ENCODE data around the gene ACACA.

ACACA gene

GRCh38 chr17:37388266-37388665 lies 18.4 kb downstream of the ACACA start:
- Histone ChIP-seq H3K36me3 (ENCODE audit: control insufficient read depth, insufficient read depth, low read length) (no peaks in the 10 kb centered on the region), H3K27me3 (replicated peaks; ENCODE audit: control insufficient read depth, insufficient read depth, low read length) (no peaks in the 10 kb centered on the region), H3K4me3 (replicated peaks; ENCODE audit: low read depth, low read length) (no peak overlapping the region)
- TF ChIP-seq CTCF (IDR thresholded peaks at IDR 0.05; ENCODE audit: insufficient read depth, low read length, poor library complexity, severe bottlenecking) = no peak
- DNase-seq (ENCODE audit: extremely low read depth, insufficient read length) = no peak

GRCh38 chr17:37386462-37386861 lies 20.2 kb downstream of the ACACA start:
- Histone ChIP-seq H3K27me3 (replicated peaks; ENCODE audit: control insufficient read depth, insufficient read depth, low read length) (no peaks in the 10 kb centered on the region), H3K36me3 (ENCODE audit: control insufficient read depth, insufficient read depth, low read length) (no peaks in the 10 kb centered on the region), H3K4me3 (replicated peaks; ENCODE audit: low read depth, low read length) (no peak overlapping the region)
- no peak for DNase-seq (ENCODE audit: extremely low read depth, insufficient read length)
- no peak for TF ChIP-seq CTCF (IDR thresholded peaks at IDR 0.05; ENCODE audit: insufficient read depth, low read length, poor library complexity, severe bottlenecking)

- no peak for DNase-seq (ENCODE audit: extremely low read depth, insufficient read length)
- Histone ChIP-seq H3K27me3 (replicated peaks; ENCODE audit: control insufficient read depth, insufficient read depth, low read length) (no peaks in the 10 kb centered on the region), H3K4me3 (replicated peaks; ENCODE audit: low read depth, low read length) (no peak overlapping the region), H3K36me3 (ENCODE audit: control insufficient read depth, insufficient read depth, low read length) (no peaks in the 10 kb centered on the region)
- TF ChIP-seq CTCF (IDR thresholded peaks at IDR 0.05; ENCODE audit: insufficient read depth, low read length, poor library complexity, severe bottlenecking) = no peak
These were observed 21.1 kb downstream of the ACACA start for GRCh38 chr17:37385474-37385990.

GRCh38 chr17:37384560-37385149 lies 22.0 kb downstream of the ACACA start:
- no peak for TF ChIP-seq CTCF (IDR thresholded peaks at IDR 0.05; ENCODE audit: insufficient read depth, low read length, poor library complexity, severe bottlenecking)
- Histone ChIP-seq H3K27me3 (replicated peaks; ENCODE audit: control insufficient read depth, insufficient read depth, low read length) (no peaks in the 10 kb centered on the region), H3K36me3 (ENCODE audit: control insufficient read depth, insufficient read depth, low read length) (no peaks in the 10 kb centered on the region), H3K4me3 (replicated peaks; ENCODE audit: low read depth, low read length) (no peak overlapping the region)
- no peak for DNase-seq (ENCODE audit: extremely low read depth, insufficient read length)

- no peak for DNase-seq (ENCODE audit: extremely low read depth, insufficient read length)
- Histone ChIP-seq H3K4me3 (replicated peaks; ENCODE audit: low read depth, low read length) (no peak overlapping the region), H3K27me3 (replicated peaks; ENCODE audit: control insufficient read depth, insufficient read depth, low read length) (no peaks in the 10 kb centered on the region), H3K36me3 (ENCODE audit: control insufficient read depth, insufficient read depth, low read length) (no peaks in the 10 kb centered on the region)
- TF ChIP-seq CTCF (IDR thresholded peaks at IDR 0.05; ENCODE audit: insufficient read depth, low read length, poor library complexity, severe bottlenecking) = no peak
These were observed 24.6 kb downstream of the ACACA start for GRCh38 chr17:37382056-37382455.

- H3K27me3 ChIP-seq (replicated peaks; ENCODE audit: control insufficient read depth, insufficient read depth, low read length) = no peaks in the 10 kb centered on the region
- H3K36me3 ChIP-seq (ENCODE audit: control insufficient read depth, insufficient read depth, low read length) = no peaks in the 10 kb centered on the region
- no peak for TF ChIP-seq CTCF (IDR thresholded peaks at IDR 0.05; ENCODE audit: insufficient read depth, low read length, poor library complexity, severe bottlenecking)
- H3K4me3 ChIP-seq (replicated peaks; ENCODE audit: low read depth, low read length) = no peak within 1 kb of the TSS
- no peak for DNase-seq (ENCODE audit: extremely low read depth, insufficient read length)
These were observed 30.9 kb downstream of the ACACA start, which contains the start of gene C17orf78 for GRCh38 chr17:37375706-37376105. Gene C17orf78 (plus strand): TSS chr17:37375985. CDS start chr17:37376093, 108 bp downstream.

Measured in GM06990 (cell line).